Measurements from ENCODE around the gene BDH1. TPM values are rescaled to one million over a fixed set of nuclear protein-coding genes. Genes with fewer than 3 reads are reported as not detected.

The BDH1 gene
- total RNA-seq, 5 donors from 2014 or later (not counting 1 experiment from before 2014, with no cell fraction given), result 31.1 to 74.7 (median 68.9) TPM

DNA sequence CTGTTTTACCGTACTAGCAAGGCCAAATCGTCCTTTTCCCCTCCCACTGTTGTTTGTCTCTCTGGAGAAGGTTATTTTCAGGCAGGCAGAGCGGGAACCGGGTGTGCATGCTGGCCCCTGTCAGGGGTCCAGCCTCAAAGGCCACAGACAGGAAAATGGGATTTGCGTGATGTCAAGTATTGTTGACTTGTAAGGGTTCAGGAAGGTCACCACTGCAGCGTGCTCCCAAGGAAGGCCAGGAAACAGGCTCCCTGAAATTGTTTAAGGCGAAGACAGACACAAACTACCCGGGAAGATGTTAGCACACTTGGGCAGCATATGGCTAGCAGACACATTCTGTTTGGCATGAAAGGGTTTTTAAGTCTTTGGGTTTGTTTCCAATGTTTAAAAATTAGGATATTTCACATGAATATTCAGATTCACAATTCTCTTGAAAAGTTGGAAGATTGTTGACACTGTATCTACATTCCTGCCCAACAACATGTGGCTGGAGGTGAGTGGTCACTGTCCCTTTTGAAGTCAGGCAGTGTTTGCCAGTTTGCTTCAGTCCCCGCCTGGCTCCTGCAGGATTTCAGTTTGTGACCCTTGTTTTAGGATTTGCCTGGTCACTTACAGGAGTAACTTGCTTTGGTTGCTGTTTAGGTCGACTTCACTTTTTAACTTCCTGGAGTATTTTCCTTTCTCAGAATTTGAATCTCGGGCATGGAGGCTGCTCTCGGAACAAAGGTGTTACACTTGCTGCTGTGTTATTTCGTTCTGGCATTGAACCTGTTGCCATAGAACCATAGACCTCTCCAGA, 90.4 kb downstream of the BDH1 start:
- 81% methylated on average over 9 of the region's 13 CpGs for WGBS (ENCODE audit: insufficient coverage)
- no peak for DNase-seq
- Mint-ChIP-seq H3K9me3 (no peaks in the 10 kb centered on the region), H3K4me1 (peaks cover 0 to 5% (median 5%) of the 10 kb centered on the region in 3 donors), H3K27me3 (peaks cover 21 to 32% of the 10 kb centered on the region in 2 donors), H3K27ac (no peak overlapping the region), H3K36me3 (no peaks in the 10 kb centered on the region), H3K4me3 (no peak overlapping the region)
- no peak for ATAC-seq (replicated peaks in 1 of 4)
- peaks cover 7 to 34% of the 10 kb centered on the region in 2 experiments for H3K27me3 ChIP-seq (replicated peaks in 1 of 2; ENCODE audit: control insufficient read depth in 2 of 2, extremely low read depth in 1 of 2, insufficient read depth in 2 of 2, low read length in 1 of 2)
- H3K4me3 ChIP-seq (ENCODE audit: control insufficient read depth in 1 of 2, extremely low read depth in 1 of 2, low read length in 1 of 2), result no peak overlapping the region
- no peaks in the 10 kb centered on the region for H3K4me1 ChIP-seq (ENCODE audit: control insufficient read depth in 1 of 2, extremely low read depth in 1 of 2, insufficient read depth in 2 of 2, low read length in 2 of 2)
- POLR2A ChIA-PET, result no interaction called here
- H3K27ac ChIP-seq (ENCODE audit: low read length), result no peak overlapping the region
- no peaks in the 10 kb centered on the region for H3K9me3 ChIP-seq
- CTCF ChIA-PET, result interaction anchor here in 1 of 2 donors (0.5 kb wide), 1 partner anchor 9 kb away, joined by 4 read pairs; no protein-coding TSS in a partner anchor
- H3K36me3 ChIP-seq (ENCODE audit: control insufficient read depth in 2 of 2, extremely low read depth in 1 of 2, insufficient read depth in 1 of 2, low read length in 1 of 2), result no peaks in the 10 kb centered on the region

DNA sequence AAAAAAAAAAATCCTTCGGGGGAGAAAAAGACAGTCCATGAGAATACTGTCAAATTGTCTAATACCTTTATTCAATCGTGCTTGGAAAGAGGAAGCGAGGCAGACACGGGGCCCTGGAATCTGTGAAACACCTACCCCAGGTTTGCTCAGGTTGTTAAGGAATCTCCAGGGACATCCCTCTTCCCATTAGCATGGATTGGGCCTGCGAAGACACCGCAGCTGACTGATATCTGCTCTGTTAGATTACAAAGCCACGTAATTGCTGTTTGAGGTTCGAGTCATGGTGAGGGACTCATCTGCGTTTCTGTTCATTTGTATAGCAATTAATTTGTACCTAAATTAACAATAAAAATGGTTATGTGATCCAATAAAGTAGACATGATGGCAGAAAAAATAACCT, 91.0 kb downstream of the BDH1 start:
- POLR2A ChIA-PET, result no interaction called here
- no peaks in the 10 kb centered on the region for H3K9me3 ChIP-seq

DNA sequence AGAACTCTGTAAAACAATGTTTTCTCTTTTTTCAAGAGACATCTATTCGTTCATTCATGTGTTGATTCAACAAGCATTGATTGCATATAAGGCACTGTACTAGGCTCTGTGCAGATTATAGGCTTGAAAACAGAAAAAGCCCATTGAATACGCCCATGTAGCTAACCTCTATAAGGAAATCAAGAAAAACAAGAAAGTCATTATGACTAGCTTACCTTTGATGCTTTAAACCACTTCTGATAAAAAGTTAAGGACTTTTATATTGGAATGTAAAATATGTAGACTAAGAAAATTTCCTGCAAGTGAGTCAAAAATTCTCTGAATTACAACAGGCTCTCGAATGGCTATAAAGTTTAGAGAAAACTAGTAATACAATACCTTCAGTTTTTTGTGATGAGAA, 92.5 kb downstream of the BDH1 start:
- Histone ChIP-seq H3K4me3 (ENCODE audit: control insufficient read depth in 1 of 2, extremely low read depth in 1 of 2, low read length in 1 of 2) (no peak overlapping the region), H3K27me3 (replicated peaks in 1 of 2; ENCODE audit: control insufficient read depth in 2 of 2, extremely low read depth in 1 of 2, insufficient read depth in 2 of 2, low read length in 1 of 2) (peaks cover 4 to 42% of the 10 kb centered on the region in 2 experiments), H3K9me3 (no peaks in the 10 kb centered on the region), H3K36me3 (ENCODE audit: control insufficient read depth in 2 of 2, extremely low read depth in 1 of 2, insufficient read depth in 1 of 2, low read length in 1 of 2) (no peaks in the 10 kb centered on the region), H3K27ac (ENCODE audit: low read length) (no peak overlapping the region), H3K4me1 (ENCODE audit: control insufficient read depth in 1 of 2, extremely low read depth in 1 of 2, insufficient read depth in 2 of 2, low read length in 2 of 2) (peaks cover 0 to 8% of the 10 kb centered on the region in 2 experiments)
- H3K27me3 Mint-ChIP-seq, result peaks cover 14 to 20% of the 10 kb centered on the region in 2 donors
- no peak for ATAC-seq (replicated peaks in 1 of 4)
- no peak overlapping the region for H3K4me3 Mint-ChIP-seq
- no peaks in the 10 kb centered on the region for H3K36me3 Mint-ChIP-seq
- no peak overlapping the region for H3K27ac Mint-ChIP-seq
- ChIA-PET POLR2A (interaction anchor here in 1 of 2 donors (0.6 kb wide), 1 partner anchor 23 kb away, joined by 3 read pairs; no protein-coding TSS in a partner anchor), CTCF (interaction anchor here in 1 of 2 donors (0.5 to 0.7 kb wide), 3 partner anchors 205 to 208 kb away, joined by 3 to 4 read pairs (median 3); no protein-coding TSS in a partner anchor)
- H3K9me3 Mint-ChIP-seq, result no peaks in the 10 kb centered on the region
- no CpG with 5 or more reads among the region's 3 CpGs for WGBS (ENCODE audit: insufficient coverage)
- H3K4me1 Mint-ChIP-seq, result peaks cover 0 to 6% (median 5%) of the 10 kb centered on the region in 3 donors
- DNase-seq, result no peak

More for the DNA sequence above, 91.0 kb downstream of the BDH1 start:
- Mint-ChIP-seq H3K27ac (no peak overlapping the region), H3K36me3 (no peaks in the 10 kb centered on the region), H3K27me3 (peaks cover 21 to 29% of the 10 kb centered on the region in 2 donors), H3K9me3 (no peaks in the 10 kb centered on the region), H3K4me1 (peaks cover 0 to 5% (median 5%) of the 10 kb centered on the region in 3 donors), H3K4me3 (no peak overlapping the region)
- no peak for DNase-seq
- Histone ChIP-seq H3K27me3 (replicated peaks in 1 of 2; ENCODE audit: control insufficient read depth in 2 of 2, extremely low read depth in 1 of 2, insufficient read depth in 2 of 2, low read length in 1 of 2) (peaks cover 7 to 34% of the 10 kb centered on the region in 2 experiments), H3K27ac (ENCODE audit: low read length) (no peak overlapping the region), H3K4me3 (ENCODE audit: control insufficient read depth in 1 of 2, extremely low read depth in 1 of 2, low read length in 1 of 2) (no peak overlapping the region), H3K36me3 (ENCODE audit: control insufficient read depth in 2 of 2, extremely low read depth in 1 of 2, insufficient read depth in 1 of 2, low read length in 1 of 2) (no peaks in the 10 kb centered on the region), H3K4me1 (ENCODE audit: control insufficient read depth in 1 of 2, extremely low read depth in 1 of 2, insufficient read depth in 2 of 2, low read length in 2 of 2) (no peaks in the 10 kb centered on the region)
- CTCF ChIA-PET, result no interaction called here
- ATAC-seq (replicated peaks in 1 of 4), result no peak
- 88% methylated on average over 1 of the region's 9 CpGs for WGBS (ENCODE audit: insufficient coverage)

DNA sequence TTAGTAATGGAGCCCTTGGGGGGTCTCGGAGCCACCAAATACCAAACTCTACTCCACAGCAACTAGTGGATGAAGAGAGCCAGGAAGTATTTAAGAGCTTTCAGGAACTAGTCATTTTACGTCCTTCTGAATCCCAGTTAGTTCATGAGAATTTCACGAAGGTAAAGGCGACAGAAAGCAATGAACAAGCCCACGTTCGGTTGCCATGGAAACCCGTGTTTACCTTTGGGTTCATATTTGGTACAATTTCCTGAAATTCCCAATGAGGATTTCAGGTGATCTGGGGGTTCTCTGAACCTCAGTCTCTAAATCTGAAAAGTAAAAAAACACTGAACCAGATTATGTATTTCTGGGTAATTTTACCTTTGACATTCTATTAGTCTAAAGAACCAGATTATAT, 93.0 kb downstream of the BDH1 start:
- Histone ChIP-seq H3K4me1 (ENCODE audit: control insufficient read depth in 1 of 2, extremely low read depth in 1 of 2, insufficient read depth in 2 of 2, low read length in 2 of 2) (peaks cover 4 to 13% of the 10 kb centered on the region in 2 experiments), H3K9me3 (no peaks in the 10 kb centered on the region), H3K36me3 (ENCODE audit: control insufficient read depth in 2 of 2, extremely low read depth in 1 of 2, insufficient read depth in 1 of 2, low read length in 1 of 2) (no peaks in the 10 kb centered on the region), H3K4me3 (ENCODE audit: control insufficient read depth in 1 of 2, extremely low read depth in 1 of 2, low read length in 1 of 2) (no peak overlapping the region), H3K27ac (ENCODE audit: low read length) (no peak overlapping the region), H3K27me3 (replicated peaks in 1 of 2; ENCODE audit: control insufficient read depth in 2 of 2, extremely low read depth in 1 of 2, insufficient read depth in 2 of 2, low read length in 1 of 2) (peaks cover 4 to 41% of the 10 kb centered on the region in 2 experiments)
- no peaks in the 10 kb centered on the region for H3K9me3 Mint-ChIP-seq
- no peak overlapping the region for H3K4me3 Mint-ChIP-seq
- ChIA-PET CTCF (interaction anchor here in 1 of 2 donors (0.5 kb wide), 1 partner anchor 207 kb away, joined by 4 read pairs; no protein-coding TSS in a partner anchor), POLR2A (no interaction called here)
- no peak overlapping the region for H3K27ac Mint-ChIP-seq
- no CpG with 5 or more reads among the region's 7 CpGs for WGBS (ENCODE audit: insufficient coverage)
- H3K4me1 Mint-ChIP-seq, result peaks cover 0 to 9% (median 5%) of the 10 kb centered on the region in 3 donors
- DNase-seq (no peak), ATAC-seq (replicated peaks in 1 of 4) (no peak)
- H3K27me3 Mint-ChIP-seq, result peaks cover 9 to 15% of the 10 kb centered on the region in 2 donors
- no peaks in the 10 kb centered on the region for H3K36me3 Mint-ChIP-seq

DNA sequence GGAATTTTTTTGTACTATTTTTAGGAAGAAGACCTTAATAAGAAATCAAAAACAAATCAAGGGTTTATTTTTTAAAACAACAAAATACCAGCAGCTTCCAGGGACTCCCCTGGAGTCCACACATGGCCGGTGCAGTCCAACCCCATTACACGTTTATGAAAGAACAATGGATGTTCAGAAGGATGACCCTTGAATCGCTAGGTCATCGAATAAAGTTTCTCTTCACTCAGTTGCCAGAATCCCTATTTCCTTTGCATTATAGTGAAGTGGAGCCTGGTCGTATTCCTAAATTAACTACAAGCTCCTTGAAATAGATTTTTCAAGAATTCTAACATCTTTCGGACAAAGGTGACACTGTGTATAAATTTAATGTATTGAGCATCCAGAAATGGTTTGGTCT, 95.1 kb downstream of the BDH1 start:
- Mint-ChIP-seq H3K4me3 (no peak overlapping the region), H3K36me3 (no peaks in the 10 kb centered on the region), H3K27me3 (peaks cover 3 to 11% of the 10 kb centered on the region in 2 donors), H3K9me3 (no peaks in the 10 kb centered on the region), H3K27ac (no peak overlapping the region), H3K4me1 (peaks cover 8 to 20% (median 18%) of the 10 kb centered on the region in 3 donors)
- ATAC-seq (replicated peaks in 1 of 4) (no peak), DNase-seq (no peak)
- H3K27ac ChIP-seq (ENCODE audit: low read length), result no peak overlapping the region
- H3K36me3 ChIP-seq (ENCODE audit: control insufficient read depth in 2 of 2, extremely low read depth in 1 of 2, insufficient read depth in 1 of 2, low read length in 1 of 2), result no peaks in the 10 kb centered on the region
- ChIA-PET POLR2A (no interaction called here), CTCF (no interaction called here)
- WGBS (ENCODE audit: insufficient coverage), result 100% methylated on average over 1 of the region's 6 CpGs
- H3K4me3 ChIP-seq (ENCODE audit: control insufficient read depth in 1 of 2, extremely low read depth in 1 of 2, low read length in 1 of 2), result no peak overlapping the region
- no peaks in the 10 kb centered on the region for H3K9me3 ChIP-seq
- H3K27me3 ChIP-seq (replicated peaks in 1 of 2; ENCODE audit: control insufficient read depth in 2 of 2, extremely low read depth in 1 of 2, insufficient read depth in 2 of 2, low read length in 1 of 2), result peaks cover 0 to 39% of the 10 kb centered on the region in 2 experiments
- peaks cover 10 to 32% of the 10 kb centered on the region in 2 experiments for H3K4me1 ChIP-seq (ENCODE audit: control insufficient read depth in 1 of 2, extremely low read depth in 1 of 2, insufficient read depth in 2 of 2, low read length in 2 of 2)

DNA sequence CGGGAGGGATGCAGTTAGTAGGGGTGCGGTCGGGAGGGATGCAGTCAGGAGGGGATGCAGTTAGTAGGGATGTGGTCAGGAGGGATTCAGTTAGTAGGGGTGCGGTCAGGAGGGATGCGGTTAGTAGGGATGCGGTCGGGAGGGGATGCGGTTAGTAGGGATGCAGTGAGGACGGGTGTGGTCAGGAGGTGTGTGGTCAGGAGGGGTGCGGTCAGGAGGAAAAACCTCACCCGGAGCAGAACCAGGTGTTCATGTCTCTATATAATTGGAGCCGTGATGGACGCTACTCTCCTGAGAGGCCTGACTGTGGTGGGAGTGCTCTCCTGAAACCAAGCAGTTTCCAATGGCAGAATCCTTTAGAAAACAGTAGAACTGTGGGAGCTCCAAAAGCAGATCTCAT, 95.8 kb downstream of the BDH1 start:
- no peak overlapping the region for H3K4me3 Mint-ChIP-seq
- no peak for ATAC-seq (replicated peaks in 1 of 4)
- Histone ChIP-seq H3K9me3 (no peaks in the 10 kb centered on the region), H3K27ac (ENCODE audit: low read length) (no peak overlapping the region), H3K27me3 (replicated peaks in 1 of 2; ENCODE audit: control insufficient read depth in 2 of 2, extremely low read depth in 1 of 2, insufficient read depth in 2 of 2, low read length in 1 of 2) (peaks cover 0 to 36% of the 10 kb centered on the region in 2 experiments), H3K36me3 (ENCODE audit: control insufficient read depth in 2 of 2, extremely low read depth in 1 of 2, insufficient read depth in 1 of 2, low read length in 1 of 2) (no peaks in the 10 kb centered on the region), H3K4me1 (ENCODE audit: control insufficient read depth in 1 of 2, extremely low read depth in 1 of 2, insufficient read depth in 2 of 2, low read length in 2 of 2) (peaks cover 10 to 32% of the 10 kb centered on the region in 2 experiments), H3K4me3 (ENCODE audit: control insufficient read depth in 1 of 2, extremely low read depth in 1 of 2, low read length in 1 of 2) (no peak overlapping the region)
- no peaks in the 10 kb centered on the region for H3K36me3 Mint-ChIP-seq
- H3K27me3 Mint-ChIP-seq, result peaks cover 3 to 7% of the 10 kb centered on the region in 2 donors
- no peak for DNase-seq
- ChIA-PET CTCF (no interaction called here), POLR2A (no interaction called here)
- 80% methylated on average over 5 of the region's 13 CpGs for WGBS (ENCODE audit: insufficient coverage)
- H3K4me1 Mint-ChIP-seq, result peaks cover 13 to 24% (median 21%) of the 10 kb centered on the region in 3 donors
- peak overlapping the region in 1 of 2 donors; percentile 46 for H3K27ac Mint-ChIP-seq
- H3K9me3 Mint-ChIP-seq, result no peaks in the 10 kb centered on the region
